Stimulated activated naive CD8-positive, alpha-beta T cell treated with anti-CD3 and anti-CD28 coated beads, Interleukin-15, Interleukin-2, amounts not matched to agents 100 U/mL and 50 U/mL, for 24 hours (primary cell): ENCODE measurements around the gene ALDH4A1.
A peak's percentile ranks its signal among the peaks of the same experiment; 100 is the strongest.
"Not testable (repeated sequence)": the region's sequence is repeated elsewhere in the genome, so short reads cannot be mapped to it uniquely, and the experiment has no call there.

ENCODE experiments used
- ATAC-seq: fragments of 150-1000 bp; cut with Tn5 transposase; one replicate; pipeline ENCODE4 v1.10.0; 2021
- DNase-seq: peaks from one replicate; pipeline ENCODE4 v3.0.0; 2021

The ALDH4A1 gene

DNA sequence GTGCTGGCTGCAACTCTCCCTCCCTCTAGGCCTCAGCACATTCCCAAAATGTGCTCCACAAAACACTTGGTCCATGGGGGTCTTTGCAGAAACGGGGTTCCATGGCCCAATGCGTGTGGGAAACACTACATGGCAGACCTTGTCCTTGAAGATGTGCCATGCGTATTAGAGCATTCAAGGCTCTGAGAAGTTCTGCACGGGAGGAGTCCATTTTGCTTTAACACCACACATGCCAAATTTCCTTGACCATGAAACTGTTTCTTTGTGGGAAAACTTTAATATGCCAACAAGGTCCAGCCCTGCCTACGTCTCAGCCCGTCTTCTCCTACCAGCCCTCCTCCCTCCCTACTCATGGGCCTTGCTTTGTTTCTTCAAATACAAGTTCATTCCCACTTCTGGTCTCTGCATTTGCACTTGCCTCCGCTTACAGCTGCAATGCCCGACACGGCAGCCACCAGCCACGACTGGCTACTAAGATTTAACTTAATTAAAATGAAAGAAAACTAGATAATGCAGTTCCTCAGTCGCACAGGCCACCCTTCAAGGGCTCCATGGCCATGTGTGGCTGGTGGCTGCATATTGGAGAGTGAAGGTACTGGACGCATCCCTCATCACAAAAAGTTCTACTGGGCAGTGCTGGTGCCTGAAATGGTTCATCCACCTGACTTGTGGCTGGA is 23.7 kb downstream of the ALDH4A1 start:
- no peak for ATAC-seq

DNA sequence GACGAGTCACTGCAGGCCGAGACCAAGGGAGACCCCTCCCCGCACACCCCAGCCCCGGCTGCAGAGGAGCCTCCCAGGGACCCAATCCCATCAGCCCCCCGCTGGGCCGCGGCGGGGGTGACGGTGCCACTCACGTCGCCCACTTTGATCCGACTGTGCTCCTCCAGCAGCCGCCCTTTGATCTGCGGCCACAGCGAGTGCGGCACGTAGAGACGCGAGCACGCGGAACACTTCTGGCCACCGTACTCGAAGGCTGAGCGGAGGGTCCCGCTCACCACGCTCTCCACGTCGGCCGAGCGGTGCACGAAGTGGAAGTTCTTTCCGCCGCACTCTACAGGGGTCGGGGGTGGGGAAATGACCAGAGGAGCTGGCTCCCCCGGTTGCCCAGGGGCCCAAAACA is 25.1 kb downstream of the ALDH4A1 start:
- ATAC-seq (no peak), DNase-seq (no peak)

More for the DNA sequence above, 23.7 kb downstream of the ALDH4A1 start:
- DNase-seq = no peak

GRCh38 chr1:18876210-18876609 is 26.1 kb downstream of the ALDH4A1 start:
- ATAC-seq = no peak

GRCh38 chr1:18875796-18876128 is 26.6 kb downstream of the ALDH4A1 start:
- no peak for ATAC-seq
- DNase-seq = no peak

More at GRCh38 chr1:18876210-18876609, 26.1 kb downstream of the ALDH4A1 start:
- no peak for DNase-seq

DNA sequence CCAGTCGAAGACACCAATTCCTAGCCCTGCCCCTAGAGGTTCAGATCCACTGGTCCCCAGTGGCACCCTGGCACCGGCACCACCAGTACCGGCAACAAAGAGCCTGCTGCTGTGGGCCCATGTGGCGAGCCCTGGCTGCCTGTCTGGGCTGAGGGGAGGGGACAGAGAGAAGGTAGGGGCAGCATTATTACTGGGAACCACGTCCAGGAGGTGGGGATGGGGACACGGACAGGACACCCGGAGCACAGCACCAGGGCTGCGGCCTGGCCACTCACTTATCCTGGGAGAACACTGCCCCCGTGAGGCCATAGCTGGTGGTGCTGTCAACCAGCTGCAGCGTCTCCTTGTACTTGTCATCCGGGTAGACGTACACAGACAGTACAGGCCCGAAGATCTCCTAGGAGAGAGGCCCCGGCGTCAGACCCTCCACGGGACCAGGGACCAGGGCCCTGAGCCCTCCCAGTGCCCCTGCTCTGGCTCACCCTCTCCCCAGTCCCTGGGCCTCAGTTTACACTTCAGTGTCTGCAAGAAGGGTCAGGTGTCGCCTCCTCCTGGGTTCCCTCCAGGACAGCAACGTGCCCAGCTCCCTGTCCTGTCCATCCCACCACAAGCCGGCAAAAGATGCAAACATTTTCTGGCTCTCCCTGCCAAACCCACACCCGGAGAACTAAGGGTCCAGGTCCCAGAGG is 27.1 kb downstream of the ALDH4A1 start:
- ATAC-seq (peak; percentile 50), DNase-seq (peak; percentile 79)

DNA sequence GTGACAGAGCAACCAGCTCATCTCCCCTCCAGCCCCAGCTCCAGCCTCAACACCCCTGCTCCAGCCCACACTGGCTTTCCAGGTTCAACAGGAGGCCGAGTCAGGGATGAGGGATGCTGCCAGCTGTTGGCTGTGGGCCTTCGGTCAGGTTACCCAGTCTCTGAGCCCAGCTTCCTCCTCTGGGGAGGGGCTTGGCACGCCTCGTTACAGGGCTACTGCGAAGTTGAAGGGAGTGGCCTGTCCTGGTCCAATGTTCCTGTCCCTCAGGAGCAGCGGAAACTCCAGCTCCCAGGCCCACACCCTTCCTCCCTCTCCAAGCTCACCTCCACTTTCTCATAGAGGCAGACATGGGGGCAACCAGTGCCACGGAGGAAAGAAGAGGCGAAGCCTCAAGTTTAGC is 27.8 kb downstream of the ALDH4A1 start:
- ATAC-seq = no peak
- no peak for DNase-seq

GRCh38 chr1:18874036-18874435 is 28.3 kb downstream of the ALDH4A1 start:
- no peak for DNase-seq
- no peak for ATAC-seq

GRCh38 chr1:18872071-18872611 is 30.2 kb downstream of the ALDH4A1 start:
- ATAC-seq (no peak), DNase-seq (no peak)

DNA sequence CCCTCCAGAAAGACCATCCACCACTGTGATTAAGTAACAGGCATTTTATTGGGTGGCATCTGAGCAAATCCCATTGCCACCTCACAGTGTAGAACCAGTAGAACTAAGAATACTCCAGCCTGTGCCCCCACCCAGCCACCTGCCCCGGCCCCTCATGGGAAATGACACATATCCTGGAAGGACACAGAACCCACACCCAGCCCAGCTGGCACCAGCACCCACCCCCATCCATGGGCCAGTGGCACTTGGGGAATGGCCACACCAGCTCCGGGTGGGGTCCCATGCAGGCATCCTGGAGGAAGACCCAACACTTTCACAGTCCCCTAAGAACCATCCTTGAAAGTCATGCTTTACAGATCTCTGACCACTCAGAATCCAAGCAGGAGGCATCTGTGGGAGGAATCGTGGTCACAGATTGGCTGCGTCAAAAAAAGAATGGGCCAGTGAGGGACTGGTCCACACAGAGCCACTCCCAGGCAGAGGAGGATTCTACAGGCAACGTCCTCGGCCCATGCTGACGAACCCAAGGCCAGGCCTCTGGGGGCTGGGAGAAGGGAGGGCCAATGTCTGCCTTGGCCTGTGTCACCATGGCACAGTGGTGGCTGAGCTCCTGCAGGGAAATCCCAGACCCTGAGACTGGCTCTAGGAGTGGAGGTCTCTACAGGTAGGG is 30.8 kb downstream of the ALDH4A1 start:
- DNase-seq = no peak
- ATAC-seq = no peak

GRCh38 chr1:18870957-18871356 is 31.4 kb downstream of the ALDH4A1 start:
- ATAC-seq (no peak), DNase-seq (no peak)

DNA sequence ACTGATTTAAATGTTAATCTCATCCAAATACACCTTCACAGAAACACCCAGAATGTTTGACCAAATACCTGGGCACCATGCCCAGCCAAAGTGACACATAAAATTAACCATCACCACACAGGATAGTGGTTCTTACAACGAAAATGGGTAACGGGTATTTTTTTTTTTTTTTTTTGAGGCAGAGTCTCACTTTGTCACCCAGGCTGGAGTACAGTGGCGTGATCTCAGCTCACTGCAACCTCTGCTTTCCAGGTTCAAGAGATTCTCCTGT is 31.8 kb downstream of the ALDH4A1 start:
- ATAC-seq, DNase-seq: not testable (repeated sequence)

GRCh38 chr1:18869847-18870594 is 32.3 kb downstream of the ALDH4A1 start:
- ATAC-seq (no peak), DNase-seq (no peak)

GRCh38 chr1:18868801-18869424 is 33.4 kb downstream of the ALDH4A1 start:
- no peak for ATAC-seq
- DNase-seq = no peak

DNA sequence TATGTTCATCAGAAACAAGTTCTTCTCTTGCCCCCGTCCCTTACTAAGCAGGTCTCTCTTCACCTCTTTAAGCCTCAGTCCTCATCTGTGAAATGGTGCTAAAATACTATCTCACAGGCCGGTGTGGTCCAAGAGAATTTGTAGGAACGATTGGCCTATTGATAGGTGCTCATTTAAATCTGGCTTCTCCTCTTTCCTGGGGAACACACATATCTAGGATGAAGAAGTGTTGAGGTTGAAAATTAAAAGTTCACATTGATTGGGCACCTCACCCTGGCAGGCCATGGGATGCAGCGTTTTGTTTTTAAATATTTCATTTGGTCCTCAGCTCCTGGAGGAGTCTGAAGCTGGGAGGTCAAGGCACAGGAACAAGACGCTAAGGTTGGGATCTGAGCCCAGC is 34.0 kb downstream of the ALDH4A1 start:
- DNase-seq = no peak
- ATAC-seq = no peak

GRCh38 chr1:18866846-18867245 is 35.5 kb downstream of the ALDH4A1 start:
- ATAC-seq (no peak), DNase-seq (no peak)

DNA sequence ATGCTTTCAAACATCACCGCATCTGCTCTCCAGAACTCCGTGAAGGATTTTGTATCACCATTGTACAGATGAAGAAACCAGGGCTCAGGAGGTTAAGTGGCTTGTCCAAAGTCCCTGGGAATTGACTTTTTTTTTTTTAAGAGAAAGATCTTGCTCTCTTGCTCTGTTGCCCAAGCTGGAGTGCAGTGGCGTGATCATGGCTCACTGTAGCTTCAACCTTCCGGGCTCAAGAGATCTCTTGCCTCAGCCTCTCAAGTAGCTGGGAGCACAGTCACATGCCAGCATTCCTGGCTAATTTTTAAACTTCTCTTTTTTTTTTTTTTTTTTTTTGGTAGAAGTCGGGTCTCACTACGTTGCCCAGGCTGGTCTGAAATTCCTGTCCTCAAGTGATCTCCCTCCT is 36.0 kb downstream of the ALDH4A1 start:
- no peak for ATAC-seq
- no peak for DNase-seq

DNA sequence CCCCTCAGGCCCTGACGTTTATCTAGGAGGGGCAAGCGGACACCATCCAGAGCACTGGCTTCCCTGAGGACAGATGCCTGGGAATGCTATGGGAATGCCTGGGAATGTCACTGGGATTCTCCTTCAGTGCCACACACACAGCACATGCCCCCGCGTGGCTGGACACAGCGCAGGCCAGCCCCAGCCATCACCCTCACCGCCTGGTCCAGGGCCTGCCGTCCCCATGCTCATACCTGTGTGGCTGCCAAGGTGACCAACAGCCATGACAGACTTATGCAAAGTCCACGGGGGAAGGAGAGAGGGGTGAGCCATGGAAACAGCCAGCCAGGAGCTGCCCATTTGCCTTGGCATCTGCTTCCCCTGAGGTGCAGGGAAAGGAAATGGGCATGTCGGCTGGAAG is 37.2 kb downstream of the ALDH4A1 start:
- ATAC-seq = no peak
- no peak for DNase-seq

- DNase-seq (no peak), ATAC-seq (no peak)
These were observed 40.8 kb downstream of the ALDH4A1 start for GRCh38 chr1:18861590-18861989.

- ATAC-seq = no peak
- DNase-seq = no peak
These were observed 41.3 kb downstream of the ALDH4A1 start for GRCh38 chr1:18861082-18861481.

DNA sequence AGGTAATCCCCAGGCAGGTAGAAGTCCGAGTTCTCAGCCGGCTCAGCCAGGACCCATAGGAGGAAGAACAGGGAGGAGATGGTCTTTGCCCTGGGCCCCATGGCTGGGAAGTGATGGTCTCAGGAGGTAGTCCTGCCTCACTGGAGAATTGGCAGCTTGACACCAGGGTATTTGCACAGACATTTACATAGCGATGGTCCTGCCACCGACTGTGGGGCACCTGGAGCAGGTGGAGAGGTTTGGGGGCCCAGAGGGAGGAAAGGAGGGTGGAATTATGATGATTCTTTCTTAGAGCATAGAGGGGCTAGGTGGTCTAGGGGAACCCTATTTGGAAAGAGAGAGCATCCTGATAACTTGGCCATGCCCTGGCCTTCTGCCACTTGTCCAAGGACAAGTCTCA is 42.8 kb downstream of the ALDH4A1 start, which contains the start of gene TAS1R2:
Gene TAS1R2, minus strand, starts transcription at position 101 of the 400 bp plus-strand sequence. Its CDS starts 0 bp downstream, at position 101.
- ATAC-seq (no peak), DNase-seq (no peak)

- no peak for DNase-seq
- ATAC-seq = no peak
These were observed 44.2 kb downstream of the ALDH4A1 start for GRCh38 chr1:18858070-18858688.

DNA sequence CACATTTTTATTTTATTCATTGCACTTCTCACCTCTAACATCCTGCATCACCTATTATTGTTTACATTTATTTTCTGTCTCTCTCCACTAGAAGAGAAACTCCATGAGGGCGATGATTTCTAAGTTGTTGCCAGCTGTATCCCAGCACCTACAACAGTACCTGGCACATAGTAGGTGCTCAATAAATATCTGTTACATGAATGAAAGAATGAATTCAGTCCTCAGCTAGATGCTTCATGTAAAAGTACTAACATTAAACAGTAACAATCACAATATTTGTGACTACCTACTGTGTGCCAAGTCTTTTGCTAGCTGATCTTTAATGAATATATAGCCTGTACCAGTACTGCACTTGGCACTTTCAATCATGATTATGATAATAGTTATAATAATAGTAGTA is 45.9 kb downstream of the ALDH4A1 start:
- no peak for ATAC-seq
- no peak for DNase-seq
